Measurements from ENCODE around the gene SLIRP.
"Not testable (repeated sequence)": the region's sequence is repeated elsewhere in the genome, so short reads cannot be mapped to it uniquely, and the experiment has no call there.

SLIRP gene

GRCh38 chr14:77746064-77746702 lies 38.3 kb downstream of the SLIRP start:
- no peak for DNase-seq

- DNase-seq: not testable (repeated sequence)
These were observed 39.5 kb downstream of the SLIRP start for GRCh38 chr14:77747425-77747824.

GRCh38 chr14:77752266-77752665 lies 44.4 kb downstream of the SLIRP start:
- no peak for DNase-seq

GRCh38 chr14:77752799-77753516 lies 45.1 kb downstream of the SLIRP start:
- DNase-seq: no peak

GRCh38 chr14:77760381-77761204 lies 52.7 kb downstream of the SLIRP start, which contains the start of gene SNW1:
Gene SNW1, minus strand, starts transcription at chr14:77761156. Its CDS starts 29 bp downstream, at chr14:77761127.
- DNase-seq: peak; percentile 91

GRCh38 chr14:77761205-77761931 lies 53.5 kb downstream of the SLIRP start:
- no peak for DNase-seq

GRCh38 chr14:77763316-77763715 lies 55.4 kb downstream of the SLIRP start:
- DNase-seq: no peak

GRCh38 chr14:77763978-77764377 lies 56.1 kb downstream of the SLIRP start:
- DNase-seq: no peak
